GM23248 (cell line): ENCODE results near the gene CHRNE.

ENCODE experiments used
- EZH2 ChIP-seq: fragments of 200-600 bp; sonication (generic); IDR thresholded peaks from 2 replicates; pipeline ENCODE4 v1.6.1; 2018; ENCODE audit warnings: antibody characterized with exemption, mild to moderate bottlenecking; ENCODE audit not compliant: insufficient read depth, poor library complexity, severe bottlenecking
- EZH2phosphoT487 ChIP-seq: fragments of 200-600 bp; sonication (generic); IDR thresholded peaks from 2 replicates; pipeline ENCODE4 v1.6.1; 2018; ENCODE audit warnings: antibody characterized with exemption, moderate library complexity, mild to moderate bottlenecking, low read depth; ENCODE audit not compliant: insufficient read depth

DNA sequence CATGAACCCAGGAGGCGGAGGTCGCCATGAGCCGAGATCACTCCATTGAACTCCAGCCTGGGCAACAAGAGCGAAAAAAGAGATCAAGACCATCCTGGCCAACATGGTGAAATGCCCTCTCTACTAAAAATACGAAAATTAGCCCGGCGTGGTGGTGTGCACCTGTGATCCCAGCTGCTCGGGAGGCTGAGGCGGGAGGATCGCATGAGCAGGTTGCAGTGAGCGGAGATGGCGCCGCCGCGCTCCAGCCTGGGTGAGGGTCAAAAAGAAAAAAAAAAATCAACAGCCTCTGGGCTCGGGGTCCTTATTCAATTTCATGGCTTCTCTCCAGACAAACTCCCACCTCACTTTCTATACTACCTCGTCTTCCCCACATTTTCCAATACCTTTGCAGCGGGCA, 26.0 kb upstream of the CHRNE start:
- no peak for TF ChIP-seq EZH2
- no peak for TF ChIP-seq EZH2phosphoT487
